Measurements from ENCODE around the gene FMN2. TPM values are rescaled to one million over a fixed set of nuclear protein-coding genes. Genes with fewer than 3 reads are reported as not detected.

Gene FMN2
- total RNA-seq, 1 experiment from 2014 or later = 5.3 TPM

DNA sequence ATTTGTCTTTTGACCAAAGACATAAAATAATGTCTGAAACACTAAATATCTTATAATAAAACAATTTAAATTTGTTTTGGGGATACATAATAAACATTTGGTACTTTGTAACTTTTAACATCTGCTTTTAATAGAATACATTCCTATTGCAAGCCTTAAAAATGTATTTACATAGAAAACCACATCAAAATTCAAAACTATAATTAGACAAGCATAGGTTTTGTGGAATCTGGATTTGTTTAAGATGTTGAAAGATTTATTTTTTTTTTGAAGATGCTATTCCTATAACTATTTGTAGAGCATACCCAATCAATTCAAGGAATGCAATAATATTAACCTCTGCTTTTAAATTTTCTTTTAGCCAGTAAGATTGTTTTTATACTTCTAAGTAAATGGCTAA, 125.7 kb downstream of the FMN2 start:
- no TSS peak for BruUV-seq (replicated peaks)
- TF ChIP-seq, protein P1, sequence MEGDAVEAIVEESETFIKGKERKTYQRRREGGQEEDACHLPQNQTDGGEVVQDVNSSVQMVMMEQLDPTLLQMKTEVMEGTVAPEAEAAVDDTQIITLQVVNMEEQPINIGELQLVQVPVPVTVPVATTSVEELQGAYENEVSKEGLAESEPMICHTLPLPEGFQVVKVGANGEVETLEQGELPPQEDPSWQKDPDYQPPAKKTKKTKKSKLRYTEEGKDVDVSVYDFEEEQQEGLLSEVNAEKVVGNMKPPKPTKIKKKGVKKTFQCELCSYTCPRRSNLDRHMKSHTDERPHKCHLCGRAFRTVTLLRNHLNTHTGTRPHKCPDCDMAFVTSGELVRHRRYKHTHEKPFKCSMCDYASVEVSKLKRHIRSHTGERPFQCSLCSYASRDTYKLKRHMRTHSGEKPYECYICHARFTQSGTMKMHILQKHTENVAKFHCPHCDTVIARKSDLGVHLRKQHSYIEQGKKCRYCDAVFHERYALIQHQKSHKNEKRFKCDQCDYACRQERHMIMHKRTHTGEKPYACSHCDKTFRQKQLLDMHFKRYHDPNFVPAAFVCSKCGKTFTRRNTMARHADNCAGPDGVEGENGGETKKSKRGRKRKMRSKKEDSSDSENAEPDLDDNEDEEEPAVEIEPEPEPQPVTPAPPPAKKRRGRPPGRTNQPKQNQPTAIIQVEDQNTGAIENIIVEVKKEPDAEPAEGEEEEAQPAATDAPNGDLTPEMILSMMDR (IDR thresholded peaks at IDR 0.05; ENCODE audit: unreplicated experiment) = no peak
- Mint-ChIP-seq H3K27me3 (ENCODE audit: insufficient read depth, unreplicated experiment) (no peaks in the 10 kb centered on the region), H3K36me3 (ENCODE audit: insufficient read depth, unreplicated experiment) (no peaks in the 10 kb centered on the region), H3K4me3 (ENCODE audit: unreplicated experiment) (no peak overlapping the region), H3K9me3 (ENCODE audit: unreplicated experiment) (no peaks in the 10 kb centered on the region), H3K4me1 (ENCODE audit: insufficient read depth, unreplicated experiment) (no peaks in the 10 kb centered on the region), H3K27ac (ENCODE audit: low read depth, unreplicated experiment) (no peak overlapping the region)
- CTCF ChIA-PET = no interaction called here
- intact Hi-C loops (cut with micrococcal nuclease) = no loop called here
- DNase-seq (ENCODE audit: unreplicated experiment) = no peak
- POLR2A ChIA-PET = no interaction called here

DNA sequence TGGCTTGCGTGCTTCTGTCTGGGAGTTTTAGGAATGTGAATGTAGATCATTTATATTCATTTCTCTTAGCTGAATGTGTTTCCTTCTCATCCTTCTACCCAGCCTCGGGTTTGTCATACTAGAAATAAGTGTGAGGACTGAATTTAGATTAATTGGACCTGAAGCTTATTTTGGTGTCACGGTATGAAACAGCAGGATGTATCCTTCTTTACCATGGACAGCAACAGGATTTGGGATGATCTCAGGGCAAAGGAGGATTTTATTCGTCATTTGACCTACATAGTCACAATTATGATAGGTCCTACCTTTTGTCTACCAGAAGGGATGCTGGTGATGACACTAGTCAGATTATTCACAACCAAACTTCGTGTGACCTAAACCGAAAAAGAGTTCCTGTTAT, 127.4 kb downstream of the FMN2 start:
- H3K4me1 Mint-ChIP-seq (ENCODE audit: insufficient read depth, unreplicated experiment) = no peaks in the 10 kb centered on the region
- CTCF ChIA-PET = interaction anchor here (0.5 to 1.5 kb wide), 4 partner anchors 24 to 268 kb away, joined by 3 to 4 read pairs (median 4); no protein-coding TSS in a partner anchor
- intact Hi-C loops (cut with micrococcal nuclease) = no loop called here

DNA sequence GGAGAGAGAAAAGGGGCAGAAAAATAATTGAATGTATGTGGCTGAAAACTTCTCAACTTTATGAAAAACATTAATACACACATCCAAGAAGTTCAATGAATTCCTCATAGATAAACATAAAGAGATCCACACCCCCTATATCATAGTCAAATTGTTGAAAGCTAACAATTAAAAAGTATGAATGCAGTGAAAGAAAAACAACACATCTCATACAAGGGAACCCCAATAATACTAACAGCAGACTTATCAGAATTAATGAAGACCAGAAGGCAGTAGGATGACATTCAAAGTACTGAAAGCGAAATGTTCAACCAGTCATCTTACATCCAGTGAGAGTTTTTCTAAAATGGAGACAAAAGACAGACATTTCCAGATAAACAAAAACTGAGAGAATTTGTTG, 134.4 kb downstream of the FMN2 start:
- Mint-ChIP-seq H3K36me3 (ENCODE audit: insufficient read depth, unreplicated experiment) (no peaks in the 10 kb centered on the region), H3K4me1 (ENCODE audit: insufficient read depth, unreplicated experiment) (no peaks in the 10 kb centered on the region), H3K27me3 (ENCODE audit: insufficient read depth, unreplicated experiment) (no peaks in the 10 kb centered on the region), H3K4me3 (ENCODE audit: unreplicated experiment) (no peak overlapping the region), H3K27ac (ENCODE audit: low read depth, unreplicated experiment) (no peak overlapping the region), H3K9me3 (ENCODE audit: unreplicated experiment) (peaks cover 38% of the 10 kb centered on the region)
- ChIA-PET POLR2A (interaction anchor here (0.7 kb wide), 1 partner anchor 79 kb away, joined by 3 read pairs; no protein-coding TSS in a partner anchor), CTCF (interaction anchor here (1.0 kb wide), 1 partner anchor 37 kb away, joined by 3 read pairs; no protein-coding TSS in a partner anchor)
- no peak for DNase-seq (ENCODE audit: unreplicated experiment)
- no TSS peak for BruUV-seq (replicated peaks)
- TF ChIP-seq, protein P1 (IDR thresholded peaks at IDR 0.05; ENCODE audit: unreplicated experiment) = no peak
- intact Hi-C loops (cut with micrococcal nuclease) = no loop called here

More for the DNA sequence above, 127.4 kb downstream of the FMN2 start:
- Mint-ChIP-seq H3K4me3 (ENCODE audit: unreplicated experiment) (no peak overlapping the region), H3K27me3 (ENCODE audit: insufficient read depth, unreplicated experiment) (no peaks in the 10 kb centered on the region), H3K27ac (ENCODE audit: low read depth, unreplicated experiment) (no peak overlapping the region), H3K36me3 (ENCODE audit: insufficient read depth, unreplicated experiment) (no peaks in the 10 kb centered on the region), H3K9me3 (ENCODE audit: unreplicated experiment) (peaks cover 7% of the 10 kb centered on the region)
- TF ChIP-seq, protein P1 (IDR thresholded peaks at IDR 0.05; ENCODE audit: unreplicated experiment) = no peak
- no TSS peak for BruUV-seq (replicated peaks)
- POLR2A ChIA-PET = interaction anchor here (1.1 kb wide), 1 partner anchor 40 kb away, joined by 3 read pairs; no protein-coding TSS in a partner anchor
- no peak for DNase-seq (ENCODE audit: unreplicated experiment)

DNA sequence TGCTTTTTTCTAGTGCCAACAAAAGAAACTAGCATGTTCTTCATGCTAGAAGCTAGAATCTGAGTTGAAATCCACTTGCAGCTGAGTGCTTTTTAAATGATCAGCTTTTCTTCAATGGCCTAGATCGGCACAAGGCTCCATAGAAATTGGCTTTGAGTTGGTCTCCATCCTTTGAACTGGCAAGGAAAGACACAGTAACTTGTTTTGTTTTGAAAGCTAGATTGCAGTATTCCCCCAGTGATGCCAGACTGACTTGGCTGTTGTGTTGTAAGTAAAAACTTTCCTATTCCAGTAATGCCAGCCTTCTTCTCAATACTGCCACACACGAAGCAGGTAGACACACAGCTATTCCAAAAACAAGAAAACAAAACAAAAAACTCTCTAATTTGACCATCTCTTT, 139.1 kb downstream of the FMN2 start:
- Mint-ChIP-seq H3K4me3 (ENCODE audit: unreplicated experiment) (no peak overlapping the region), H3K4me1 (ENCODE audit: insufficient read depth, unreplicated experiment) (no peaks in the 10 kb centered on the region), H3K9me3 (ENCODE audit: unreplicated experiment) (peaks cover 13% of the 10 kb centered on the region), H3K36me3 (ENCODE audit: insufficient read depth, unreplicated experiment) (no peaks in the 10 kb centered on the region), H3K27ac (ENCODE audit: low read depth, unreplicated experiment) (no peak overlapping the region), H3K27me3 (ENCODE audit: insufficient read depth, unreplicated experiment) (no peaks in the 10 kb centered on the region)
- intact Hi-C loops (cut with micrococcal nuclease) = no loop called here
- TF ChIP-seq, protein P1 (IDR thresholded peaks at IDR 0.05; ENCODE audit: unreplicated experiment) = no peak
- POLR2A ChIA-PET = no interaction called here
- CTCF ChIA-PET = interaction anchor here (0.6 to 0.8 kb wide), 2 partner anchors 55 to 379 kb away, joined by 4 read pairs; no protein-coding TSS in a partner anchor
- DNase-seq (ENCODE audit: unreplicated experiment) = no peak
- no TSS peak for BruUV-seq (replicated peaks)
